A673 (cell line): ENCODE results near the gene ULK4.

Experiments
- EZH2 ChIP-seq: fragments of 200-600 bp; sonication (generic); IDR thresholded peaks from 2 replicates; pipeline ENCODE4 v1.6.1; 2017; ENCODE audit warnings: borderline replicate concordance, low read depth, mild to moderate bottlenecking, mixed read lengths, antibody characterized with exemption, low read length; ENCODE audit not compliant: poor library complexity, severe bottlenecking
- TF ChIP-seq, protein P1 (sequence below): fragments of 300-800, 200-600 bp; sonication (generic); conservative IDR thresholded peaks from 2 replicates; pipeline ENCODE4 v1.5.1; 2017; ENCODE audit warnings: low read depth, mild to moderate bottlenecking, antibody characterized with exemption, low read length, moderate library complexity, mixed read lengths

DNA sequence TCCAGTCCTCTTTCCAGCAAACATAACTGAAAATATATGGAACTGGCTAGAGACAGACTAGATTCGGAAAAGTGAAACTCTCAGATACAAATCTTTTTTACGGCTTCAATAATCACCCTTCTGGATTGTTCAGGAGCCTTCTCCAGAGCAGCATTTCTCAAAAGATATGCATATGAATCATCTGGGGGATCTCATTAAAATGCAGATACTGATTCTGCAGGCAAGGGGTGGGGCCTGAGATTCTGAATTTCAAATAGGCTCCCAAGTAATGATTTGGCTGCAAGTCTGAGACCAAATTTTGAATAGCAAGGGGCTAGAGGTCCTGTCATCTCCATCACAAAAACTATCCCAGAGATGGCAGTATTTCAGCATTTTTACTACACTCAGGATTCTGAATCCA, 597.2 kb downstream of the ULK4 start:
- TF ChIP-seq, protein P1, sequence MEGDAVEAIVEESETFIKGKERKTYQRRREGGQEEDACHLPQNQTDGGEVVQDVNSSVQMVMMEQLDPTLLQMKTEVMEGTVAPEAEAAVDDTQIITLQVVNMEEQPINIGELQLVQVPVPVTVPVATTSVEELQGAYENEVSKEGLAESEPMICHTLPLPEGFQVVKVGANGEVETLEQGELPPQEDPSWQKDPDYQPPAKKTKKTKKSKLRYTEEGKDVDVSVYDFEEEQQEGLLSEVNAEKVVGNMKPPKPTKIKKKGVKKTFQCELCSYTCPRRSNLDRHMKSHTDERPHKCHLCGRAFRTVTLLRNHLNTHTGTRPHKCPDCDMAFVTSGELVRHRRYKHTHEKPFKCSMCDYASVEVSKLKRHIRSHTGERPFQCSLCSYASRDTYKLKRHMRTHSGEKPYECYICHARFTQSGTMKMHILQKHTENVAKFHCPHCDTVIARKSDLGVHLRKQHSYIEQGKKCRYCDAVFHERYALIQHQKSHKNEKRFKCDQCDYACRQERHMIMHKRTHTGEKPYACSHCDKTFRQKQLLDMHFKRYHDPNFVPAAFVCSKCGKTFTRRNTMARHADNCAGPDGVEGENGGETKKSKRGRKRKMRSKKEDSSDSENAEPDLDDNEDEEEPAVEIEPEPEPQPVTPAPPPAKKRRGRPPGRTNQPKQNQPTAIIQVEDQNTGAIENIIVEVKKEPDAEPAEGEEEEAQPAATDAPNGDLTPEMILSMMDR = no peak
- TF ChIP-seq EZH2 = no peak
